MM.1S (cell line): Measurements from ENCODE around the gene HORMAD1.
"Not testable (repeated sequence)": the region's sequence is repeated elsewhere in the genome, so short reads cannot be mapped to it uniquely, and the experiment has no call there.

Source experiments
- DNase-seq: peaks from one replicate; pipeline ENCODE4 v3.0.0-alpha.2; 2015
- H2AFZ ChIP-seq: fragments of 300-600 bp; sonication (generic); 2 replicates; pipeline ENCODE4 v1.6.0; 2016; ENCODE audit warnings: antibody characterized with exemption, low read length
- H3F3A ChIP-seq: fragments of 300-600 bp; sonication (generic); 2 replicates; pipeline ENCODE4 v1.6.1; 2016; ENCODE audit warnings: mild to moderate bottlenecking, antibody characterized with exemption, low read length, moderate library complexity, mixed read lengths; ENCODE audit not compliant: insufficient read depth
- H3K27ac ChIP-seq: fragments of 300-600 bp; sonication (generic); 2 replicates; pipeline ENCODE4 v1.5.1; 2016; ENCODE audit warnings: mild to moderate bottlenecking, low read length
- H3K27me3 ChIP-seq: fragments of 300-600 bp; sonication (generic); replicated peaks from 2 replicates; pipeline ENCODE4 v1.6.0; 2016; ENCODE audit warnings: low read length; ENCODE audit not compliant: insufficient read depth
- H3K36me3 ChIP-seq: fragments of 300-600 bp; sonication (generic); replicated peaks from 2 replicates; pipeline ENCODE4 v1.6.1; 2016; ENCODE audit warnings: mild to moderate bottlenecking, low read length, mixed read lengths; ENCODE audit not compliant: insufficient read depth
- H3K4me1 ChIP-seq: fragments of 300-600 bp; sonication (generic); 2 replicates; pipeline ENCODE4 v1.6.1; 2016; ENCODE audit warnings: low read length, mixed read lengths
- H3K4me2 ChIP-seq: fragments of 300-600 bp; sonication (generic); 2 replicates; pipeline ENCODE4 v1.6.0; 2016; ENCODE audit warnings: low read depth, low read length
- H3K4me3 ChIP-seq: fragments of 300-600 bp; sonication (generic); 2 replicates; pipeline ENCODE4 v1.5.1; 2016; ENCODE audit warnings: low read length, mixed read lengths
- H3K79me2 ChIP-seq: fragments of 300-600 bp; sonication (generic); 2 replicates; pipeline ENCODE4 v1.6.1; 2016; ENCODE audit warnings: mixed run types, low read length, mixed read lengths
- H3K9ac ChIP-seq: fragments of 300-600 bp; sonication (generic); 2 replicates; pipeline ENCODE4 v1.6.1; 2016; ENCODE audit warnings: low read length, mixed read lengths
- H3K9me2 ChIP-seq: fragments of 300-600 bp; sonication (generic); replicated peaks from 2 replicates; pipeline ENCODE4 v1.6.1; 2016; ENCODE audit warnings: mild to moderate bottlenecking, low read length, mixed read lengths; ENCODE audit not compliant: insufficient read depth
- H3K9me3 ChIP-seq: fragments of 300-600 bp; sonication (generic); replicated peaks from 2 replicates; pipeline ENCODE4 v1.6.1; 2016; ENCODE audit warnings: mild to moderate bottlenecking, low read length, mixed read lengths; ENCODE audit not compliant: insufficient read depth
- H4K20me1 ChIP-seq: fragments of 300-600 bp; sonication (generic); 2 replicates; pipeline ENCODE4 v1.6.1; 2016; ENCODE audit warnings: mild to moderate bottlenecking, low read length, moderate library complexity, mixed read lengths; ENCODE audit not compliant: insufficient read depth
- EZH2 ChIP-seq: fragments of 300-600 bp; sonication (generic); optimal IDR thresholded peaks from 2 replicates; pipeline ENCODE3; 2017; ENCODE audit warnings: low read depth, mild to moderate bottlenecking, antibody characterized with exemption, low read length, mixed read lengths
- EZH2phosphoT487 ChIP-seq: fragments of 300-600 bp; sonication (generic); IDR thresholded peaks from 2 replicates; pipeline ENCODE4 v1.6.1; 2018; ENCODE audit warnings: antibody characterized with exemption, low read length
- TF ChIP-seq, protein P1 (sequence below): fragments of 300-600 bp; sonication (generic); IDR thresholded peaks from 2 replicates; pipeline ENCODE4 v1.5.1; 2016; ENCODE audit warnings: antibody characterized with exemption, low read length, mixed read lengths

The HORMAD1 gene

DNA sequence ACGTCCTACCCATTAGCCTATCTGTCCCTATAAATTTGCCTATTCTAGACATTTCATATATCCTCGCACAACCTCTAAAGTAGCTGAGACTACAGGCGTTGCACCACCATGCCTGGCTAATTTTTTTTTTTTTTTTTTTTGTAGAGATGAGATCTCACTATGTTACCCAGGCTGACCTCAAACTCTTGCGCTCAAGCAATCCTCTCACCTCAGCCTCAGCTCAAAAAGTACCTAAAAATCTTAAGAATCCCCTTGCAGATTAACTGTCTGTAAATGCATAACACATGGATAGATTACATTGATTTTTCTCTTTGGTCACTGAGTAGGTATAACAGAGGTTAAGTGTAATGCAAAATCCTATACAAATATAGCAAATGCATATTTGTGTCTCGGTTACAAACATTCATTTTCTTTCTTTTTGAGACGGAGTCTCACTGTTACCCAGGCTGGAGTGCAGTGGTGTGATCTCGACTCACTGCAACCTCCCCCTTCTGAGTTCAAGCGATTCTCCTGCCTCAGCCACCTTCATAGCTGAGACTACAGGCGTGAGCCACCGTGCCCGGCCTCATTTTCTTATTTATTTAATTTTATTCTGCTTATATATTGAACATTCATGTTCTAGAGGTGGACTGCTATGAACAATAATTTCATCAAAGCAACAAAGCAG, 2.3 kb downstream of the HORMAD1 start:
- no peak for DNase-seq
- no peaks in the 10 kb centered on the region for H3K79me2 ChIP-seq
- no peaks in the 10 kb centered on the region for H3K27me3 ChIP-seq
- H3F3A ChIP-seq = no peaks in the 10 kb centered on the region
- H3K9me2 ChIP-seq = no peaks in the 10 kb centered on the region
- no peak overlapping the region for H3K27ac ChIP-seq
- H3K9me3 ChIP-seq = no peaks in the 10 kb centered on the region
- no peak overlapping the region for H3K4me2 ChIP-seq
- no peak overlapping the region for H2AFZ ChIP-seq
- H3K36me3 ChIP-seq = no peaks in the 10 kb centered on the region
- TF ChIP-seq EZH2phosphoT487 = no peak
- no peak for TF ChIP-seq EZH2
- TF ChIP-seq, protein P1, sequence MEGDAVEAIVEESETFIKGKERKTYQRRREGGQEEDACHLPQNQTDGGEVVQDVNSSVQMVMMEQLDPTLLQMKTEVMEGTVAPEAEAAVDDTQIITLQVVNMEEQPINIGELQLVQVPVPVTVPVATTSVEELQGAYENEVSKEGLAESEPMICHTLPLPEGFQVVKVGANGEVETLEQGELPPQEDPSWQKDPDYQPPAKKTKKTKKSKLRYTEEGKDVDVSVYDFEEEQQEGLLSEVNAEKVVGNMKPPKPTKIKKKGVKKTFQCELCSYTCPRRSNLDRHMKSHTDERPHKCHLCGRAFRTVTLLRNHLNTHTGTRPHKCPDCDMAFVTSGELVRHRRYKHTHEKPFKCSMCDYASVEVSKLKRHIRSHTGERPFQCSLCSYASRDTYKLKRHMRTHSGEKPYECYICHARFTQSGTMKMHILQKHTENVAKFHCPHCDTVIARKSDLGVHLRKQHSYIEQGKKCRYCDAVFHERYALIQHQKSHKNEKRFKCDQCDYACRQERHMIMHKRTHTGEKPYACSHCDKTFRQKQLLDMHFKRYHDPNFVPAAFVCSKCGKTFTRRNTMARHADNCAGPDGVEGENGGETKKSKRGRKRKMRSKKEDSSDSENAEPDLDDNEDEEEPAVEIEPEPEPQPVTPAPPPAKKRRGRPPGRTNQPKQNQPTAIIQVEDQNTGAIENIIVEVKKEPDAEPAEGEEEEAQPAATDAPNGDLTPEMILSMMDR = no peak
- H3K9ac ChIP-seq = no peak overlapping the region
- H3K4me1 ChIP-seq = no peaks in the 10 kb centered on the region
- no peaks in the 10 kb centered on the region for H4K20me1 ChIP-seq
- H3K4me3 ChIP-seq = no peak overlapping the region

DNA sequence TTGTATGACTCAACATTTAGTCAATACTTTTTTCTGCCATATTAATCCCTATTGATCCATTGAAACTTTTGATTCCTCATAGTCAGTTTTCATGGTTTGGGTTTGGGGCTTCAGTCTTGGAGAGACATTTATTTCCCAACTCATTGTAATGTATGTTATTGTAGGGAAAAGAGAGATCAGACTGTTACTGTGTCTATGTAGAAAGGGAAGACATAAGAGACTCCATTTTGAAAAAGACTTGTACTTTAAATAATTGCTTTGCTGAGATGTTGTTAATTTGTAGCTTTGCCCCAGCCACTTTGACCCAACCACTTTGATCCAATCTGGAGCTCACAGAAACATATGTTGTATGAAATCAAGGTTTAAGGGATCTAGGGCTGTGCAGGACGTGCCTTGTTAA, 11.7 kb downstream of the HORMAD1 start:
- H3K27ac ChIP-seq, H4K20me1 ChIP-seq, H3K9me3 ChIP-seq, H3K79me2 ChIP-seq, H3K4me1 ChIP-seq, H3K9ac ChIP-seq, H2AFZ ChIP-seq, H3F3A ChIP-seq, H3K36me3 ChIP-seq, H3K27me3 ChIP-seq, DNase-seq, H3K4me3 ChIP-seq, H3K4me2 ChIP-seq, H3K9me2 ChIP-seq: not testable (repeated sequence)

DNA sequence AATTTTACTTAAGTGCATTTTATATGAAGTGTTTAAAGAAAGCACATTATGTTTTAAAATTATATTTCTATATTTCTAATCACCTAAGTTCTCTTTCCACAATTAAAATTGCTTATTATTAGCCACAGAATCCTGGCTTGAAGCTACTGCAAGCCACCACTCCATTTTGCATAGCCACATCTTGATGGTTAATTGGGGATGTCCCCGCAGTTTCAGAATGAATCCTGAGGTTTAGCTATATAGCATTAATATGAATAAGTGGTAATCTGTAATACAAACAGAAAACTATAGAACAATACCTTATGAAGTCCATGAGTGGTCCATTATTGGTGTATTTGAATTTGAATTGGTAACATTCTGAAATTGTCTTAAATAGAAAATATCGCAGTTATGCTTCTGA, 12.1 kb downstream of the HORMAD1 start:
- no peaks in the 10 kb centered on the region for H3F3A ChIP-seq
- H3K4me2 ChIP-seq = no peak overlapping the region
- no peaks in the 10 kb centered on the region for H4K20me1 ChIP-seq
- H3K9me2 ChIP-seq = no peaks in the 10 kb centered on the region
- no peaks in the 10 kb centered on the region for H3K4me1 ChIP-seq
- no peak overlapping the region for H3K27ac ChIP-seq
- H3K79me2 ChIP-seq = no peaks in the 10 kb centered on the region
- no peak overlapping the region for H3K4me3 ChIP-seq
- no peaks in the 10 kb centered on the region for H3K9me3 ChIP-seq
- no peak for DNase-seq
- no peak overlapping the region for H2AFZ ChIP-seq
- no peak for TF ChIP-seq EZH2
- TF ChIP-seq EZH2phosphoT487 = no peak
- TF ChIP-seq, protein P1 = no peak
- no peak overlapping the region for H3K9ac ChIP-seq
- no peaks in the 10 kb centered on the region for H3K36me3 ChIP-seq
- H3K27me3 ChIP-seq = no peaks in the 10 kb centered on the region

DNA sequence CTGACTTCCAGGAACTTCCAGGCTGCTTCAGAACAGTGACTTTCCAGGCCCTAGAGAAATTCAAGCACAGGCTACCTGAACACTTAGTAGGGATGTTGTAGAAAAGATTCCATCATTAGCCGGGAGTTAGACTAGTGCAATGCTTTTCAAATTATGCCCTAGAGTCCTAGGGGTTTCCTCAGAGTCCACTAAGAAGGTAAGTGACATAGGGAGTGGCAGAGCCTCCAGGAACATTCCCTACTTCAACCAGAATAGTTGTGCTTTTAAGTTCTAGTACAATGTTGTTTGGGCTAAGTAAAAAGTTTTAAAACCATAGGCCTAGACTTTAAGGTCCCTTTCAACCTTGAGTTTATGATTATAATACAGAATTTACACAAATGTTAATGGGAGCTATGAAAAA, 14.6 kb downstream of the HORMAD1 start:
- Histone ChIP-seq H3F3A (no peaks in the 10 kb centered on the region), H3K36me3 (no peaks in the 10 kb centered on the region), H3K9me3 (no peaks in the 10 kb centered on the region), H3K9ac (no peak overlapping the region), H3K4me2 (no peak overlapping the region), H3K27me3 (no peaks in the 10 kb centered on the region), H3K4me1 (no peaks in the 10 kb centered on the region), H3K9me2 (no peaks in the 10 kb centered on the region), H3K79me2 (no peaks in the 10 kb centered on the region), H2AFZ (no peak overlapping the region), H3K4me3 (no peak overlapping the region), H4K20me1 (no peaks in the 10 kb centered on the region), H3K27ac (no peak overlapping the region)
- TF ChIP-seq EZH2 (no peak), EZH2phosphoT487 (no peak)
- TF ChIP-seq, protein P1 = no peak
- no peak for DNase-seq
